WTC11 (cell line): ENCODE data around the gene ELANE. TPM values are rescaled to one million over a fixed set of nuclear protein-coding genes. Genes with fewer than 3 reads are reported as not detected.

Experiments used
- ATAC-seq: fragments of 200-7000 bp; cut with Tn5 transposase; 2 replicates; pipeline ENCODE4 v1.10.0; 2021; ENCODE audit warnings: mild to moderate bottlenecking, moderate library complexity
- CTCF ChIA-PET: fragments of 300-600 bp; sonication (Branson Sonifier 250); formaldehyde crosslinking; loops from one replicate; lab custom pipeline; 2021; ENCODE audit warnings: antibody characterized with exemption; lab: Charles Lee
- POLR2A ChIA-PET: fragments of 350-600 bp; sonication (Branson Sonifier 250); formaldehyde crosslinking; loops from one replicate; lab custom pipeline; 2021; ENCODE audit warnings: antibody characterized with exemption; lab: Charles Lee
- DNase-seq: peaks from one replicate; pipeline ENCODE4 v3.0.0; 2021; ENCODE audit warnings: low spot score
- H3K27ac Mint-ChIP-seq: 2 replicates; pipeline ENCODE4 v1.8.0; 2021; ENCODE audit warnings: mixed read lengths
- H3K27me3 Mint-ChIP-seq: 2 replicates; pipeline ENCODE4 v1.8.0; 2021; ENCODE audit warnings: low read depth, mild to moderate bottlenecking, moderate library complexity, mixed read lengths
- H3K36me3 Mint-ChIP-seq: 2 replicates; pipeline ENCODE4 v1.8.0; 2021; ENCODE audit warnings: mixed read lengths
- H3K4me1 Mint-ChIP-seq: 2 replicates; pipeline ENCODE4 v1.8.0; 2022; ENCODE audit warnings: mixed read lengths
- H3K4me3 Mint-ChIP-seq: 2 replicates; pipeline ENCODE4 v1.8.0; 2021; ENCODE audit warnings: mild to moderate bottlenecking, moderate library complexity, mixed read lengths
- H3K9me3 Mint-ChIP-seq: 2 replicates; pipeline ENCODE4 v1.8.0; 2021; ENCODE audit warnings: mixed read lengths
- AFF4 ChIP-seq: sonication (generic); formaldehyde crosslinking; IDR thresholded peaks from 2 replicates; pipeline ENCODE4 v1.8.1; 2023; ENCODE audit warnings: mild to moderate bottlenecking, missing genetic modification reagents, borderline replicate concordance
- AR ChIP-seq: fragments of 250-450 bp; sonication (Bioruptor Pico); IDR thresholded peaks from 2 replicates; pipeline ENCODE4 v1.9.0; 2021; ENCODE audit warnings: mild to moderate bottlenecking
- CBFB ChIP-seq: sonication (generic); formaldehyde crosslinking; IDR thresholded peaks from 2 replicates; pipeline ENCODE4 v1.8.1; 2022; ENCODE audit warnings: mild to moderate bottlenecking, low read depth, missing genetic modification reagents
- CREM ChIP-seq: sonication (generic); formaldehyde crosslinking; IDR thresholded peaks from 2 replicates; pipeline ENCODE4 v1.8.1; 2022; ENCODE audit warnings: mild to moderate bottlenecking, missing genetic modification reagents, moderate library complexity
- CTCF ChIP-seq: fragments of 200-600 bp; IDR thresholded peaks from 2 replicates; pipeline ENCODE4 v1.8.0; 2022; ENCODE audit warnings: antibody characterized with exemption
- ELF4 ChIP-seq: sonication (generic); formaldehyde crosslinking; IDR thresholded peaks from 2 replicates; pipeline ENCODE4 v1.8.1; 2022; ENCODE audit warnings: low read depth, mild to moderate bottlenecking, moderate library complexity, missing genetic modification reagents
- FOXJ3 ChIP-seq: sonication (generic); formaldehyde crosslinking; IDR thresholded peaks from 2 replicates; pipeline ENCODE4 v1.9.0; 2021; ENCODE audit warnings: missing genetic modification reagents, mild to moderate bottlenecking, borderline replicate concordance
- FOXK1 ChIP-seq: sonication (generic); formaldehyde crosslinking; IDR thresholded peaks from 2 replicates; pipeline ENCODE4 v1.8.0; 2022; ENCODE audit warnings: mild to moderate bottlenecking, moderate library complexity, missing genetic modification reagents
- GTF2I ChIP-seq: fragments of 250-450 bp; sonication (Bioruptor Pico); conservative IDR thresholded peaks from 2 replicates; pipeline ENCODE4 v1.4.0; 2021; ENCODE audit warnings: mild to moderate bottlenecking
- IRF2 ChIP-seq: sonication (generic); formaldehyde crosslinking; IDR thresholded peaks from 2 replicates; pipeline ENCODE4 v1.8.0; 2022; ENCODE audit warnings: low read depth, missing genetic modification reagents, borderline replicate concordance
- MXD4 ChIP-seq: fragments of 250-450 bp; sonication (Bioruptor Pico); IDR thresholded peaks from 2 replicates; pipeline ENCODE4 v1.8.0; 2021; ENCODE audit warnings: mild to moderate bottlenecking, moderate library complexity, borderline replicate concordance
- NFYB ChIP-seq: sonication (generic); formaldehyde crosslinking; conservative IDR thresholded peaks from 2 replicates; pipeline ENCODE4 v1.8.0; 2022; ENCODE audit warnings: low read depth, missing genetic modification reagents
- NR3C1 ChIP-seq: sonication (generic); formaldehyde crosslinking; conservative IDR thresholded peaks from 2 replicates; pipeline ENCODE4 v1.8.1; 2023; ENCODE audit warnings: low read depth, mild to moderate bottlenecking, missing genetic modification reagents
- RELA ChIP-seq: sonication (generic); formaldehyde crosslinking; IDR thresholded peaks from 2 replicates; pipeline ENCODE4 v1.8.1; 2022; ENCODE audit warnings: missing genetic modification reagents, mild to moderate bottlenecking, borderline replicate concordance
- ZNF232 ChIP-seq: sonication (generic); formaldehyde crosslinking; IDR thresholded peaks from 2 replicates; pipeline ENCODE4 v1.8.0; 2022; ENCODE audit warnings: mild to moderate bottlenecking, missing genetic modification reagents
- ZNF425 ChIP-seq: fragments of 250-450 bp; sonication (Bioruptor Pico); conservative IDR thresholded peaks from 2 replicates; pipeline ENCODE4 v1.9.0; 2021; ENCODE audit warnings: mild to moderate bottlenecking
- total RNA-seq: library from RNA; stranded (reverse); gene quantifications from 3 replicates; pipeline ENCODE4 v1.2.3, GENCODE V29; 2021
- TF ChIP-seq, protein P1 (sequence below): sonication (generic); formaldehyde crosslinking; IDR thresholded peaks from 2 replicates; pipeline ENCODE4 v1.8.0; 2022; ENCODE audit warnings: mild to moderate bottlenecking, missing genetic modification reagents
- TF ChIP-seq, protein P2 (sequence below): fragments of 250-450 bp; sonication (Bioruptor Pico); IDR thresholded peaks from 2 replicates; pipeline ENCODE4 v1.9.0; 2021; ENCODE audit warnings: mild to moderate bottlenecking
- TF ChIP-seq, protein P3 (sequence below): sonication (generic); formaldehyde crosslinking; conservative IDR thresholded peaks from 2 replicates; pipeline ENCODE4 v1.8.1; 2023; ENCODE audit warnings: mild to moderate bottlenecking, low read depth, missing genetic modification reagents, moderate library complexity

ELANE gene
- total RNA-seq, 1 experiment from 2014 or later = not detected

DNA sequence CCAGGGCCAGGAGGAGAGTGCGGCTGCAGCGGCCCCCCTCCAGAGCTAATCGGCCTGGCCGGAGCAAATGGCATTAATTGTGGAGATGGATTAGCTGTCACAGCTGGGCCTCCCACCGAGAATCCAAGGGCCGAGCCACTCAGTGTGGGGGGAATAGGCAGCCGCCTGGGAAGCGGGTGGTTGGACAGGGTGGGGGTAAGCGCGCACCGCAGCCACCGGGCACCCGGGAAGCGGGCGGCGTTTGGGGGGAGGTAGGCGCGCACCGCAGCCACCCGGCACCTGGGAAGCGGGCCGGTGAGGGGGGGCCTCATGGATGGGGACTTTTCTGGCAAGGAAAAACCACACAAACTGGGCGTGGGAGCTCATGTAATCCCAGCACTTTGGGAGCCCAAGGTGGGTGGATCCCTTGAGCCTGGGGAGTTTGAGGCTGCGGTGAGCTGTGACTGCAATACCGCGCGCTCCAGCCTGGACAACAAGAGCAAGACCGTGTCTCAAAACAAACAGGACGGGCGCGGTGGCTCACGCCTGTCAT lies 51.2 kb downstream of the ELANE start:
- DNase-seq (no peak), ATAC-seq (no peak)
- Mint-ChIP-seq H3K36me3 (0 out of 2 replicates have a peak, but pooled peaks cover 3% of the 10 kb centered on the region), H3K9me3 (no peaks in the 10 kb centered on the region), H3K27me3 (no peaks in the 10 kb centered on the region), H3K4me3 (no peak overlapping the region), H3K27ac (no peak overlapping the region), H3K4me1 (peaks cover 2% of the 10 kb centered on the region; the same call in 1 of the 2 replicates)
- TF ChIP-seq FOXK1 = no peak
- TF ChIP-seq ELF4 = no peak
- TF ChIP-seq GTF2I (CRISPR knock-in tag) = no peak
- no peak for TF ChIP-seq NFYB (CRISPR knock-in tag)
- TF ChIP-seq RELA (CRISPR knock-in tag) = no peak
- TF ChIP-seq MXD4 (CRISPR knock-in tag) = no peak
- TF ChIP-seq, protein P1, sequence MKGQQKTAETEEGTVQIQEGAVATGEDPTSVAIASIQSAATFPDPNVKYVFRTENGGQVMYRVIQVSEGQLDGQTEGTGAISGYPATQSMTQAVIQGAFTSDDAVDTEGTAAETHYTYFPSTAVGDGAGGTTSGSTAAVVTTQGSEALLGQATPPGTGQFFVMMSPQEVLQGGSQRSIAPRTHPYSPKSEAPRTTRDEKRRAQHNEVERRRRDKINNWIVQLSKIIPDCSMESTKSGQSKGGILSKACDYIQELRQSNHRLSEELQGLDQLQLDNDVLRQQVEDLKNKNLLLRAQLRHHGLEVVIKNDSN (CRISPR knock-in tag) = no peak
- TF ChIP-seq ZNF425 (CRISPR knock-in tag) = no peak
- TF ChIP-seq IRF2 = no peak
- TF ChIP-seq, protein P2, sequence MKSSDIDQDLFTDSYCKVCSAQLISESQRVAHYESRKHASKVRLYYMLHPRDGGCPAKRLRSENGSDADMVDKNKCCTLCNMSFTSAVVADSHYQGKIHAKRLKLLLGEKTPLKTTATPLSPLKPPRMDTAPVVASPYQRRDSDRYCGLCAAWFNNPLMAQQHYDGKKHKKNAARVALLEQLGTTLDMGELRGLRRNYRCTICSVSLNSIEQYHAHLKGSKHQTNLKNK (CRISPR knock-in tag) = no peak
- TF ChIP-seq AFF4 = no peak
- TF ChIP-seq, protein P3, sequence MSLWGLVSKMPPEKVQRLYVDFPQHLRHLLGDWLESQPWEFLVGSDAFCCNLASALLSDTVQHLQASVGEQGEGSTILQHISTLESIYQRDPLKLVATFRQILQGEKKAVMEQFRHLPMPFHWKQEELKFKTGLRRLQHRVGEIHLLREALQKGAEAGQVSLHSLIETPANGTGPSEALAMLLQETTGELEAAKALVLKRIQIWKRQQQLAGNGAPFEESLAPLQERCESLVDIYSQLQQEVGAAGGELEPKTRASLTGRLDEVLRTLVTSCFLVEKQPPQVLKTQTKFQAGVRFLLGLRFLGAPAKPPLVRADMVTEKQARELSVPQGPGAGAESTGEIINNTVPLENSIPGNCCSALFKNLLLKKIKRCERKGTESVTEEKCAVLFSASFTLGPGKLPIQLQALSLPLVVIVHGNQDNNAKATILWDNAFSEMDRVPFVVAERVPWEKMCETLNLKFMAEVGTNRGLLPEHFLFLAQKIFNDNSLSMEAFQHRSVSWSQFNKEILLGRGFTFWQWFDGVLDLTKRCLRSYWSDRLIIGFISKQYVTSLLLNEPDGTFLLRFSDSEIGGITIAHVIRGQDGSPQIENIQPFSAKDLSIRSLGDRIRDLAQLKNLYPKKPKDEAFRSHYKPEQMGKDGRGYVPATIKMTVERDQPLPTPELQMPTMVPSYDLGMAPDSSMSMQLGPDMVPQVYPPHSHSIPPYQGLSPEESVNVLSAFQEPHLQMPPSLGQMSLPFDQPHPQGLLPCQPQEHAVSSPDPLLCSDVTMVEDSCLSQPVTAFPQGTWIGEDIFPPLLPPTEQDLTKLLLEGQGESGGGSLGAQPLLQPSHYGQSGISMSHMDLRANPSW (CRISPR knock-in tag) = no peak
- no peak for TF ChIP-seq CTCF
- TF ChIP-seq AR (CRISPR knock-in tag) = no peak
- no peak for TF ChIP-seq ZNF232 (CRISPR knock-in tag)
- no peak for TF ChIP-seq FOXJ3
- no peak for TF ChIP-seq CBFB
- no peak for TF ChIP-seq CREM
- TF ChIP-seq NR3C1 = no peak
- POLR2A ChIA-PET = no interaction called here
- CTCF ChIA-PET = interaction anchor here (1.0 to 1.4 kb wide), 4 partner anchors 19 to 97 kb away, joined by 3 read pairs; partner anchors contain the start of gene GRIN3B
